Kidney (tissue), 14 donors: ENCODE data around the gene CYP2W1. TPM values are rescaled to one million over a fixed set of nuclear protein-coding genes. Genes with fewer than 3 reads are reported as not detected.

Experiments
- DNase-seq, 5 donors: peaks; one replicate each; pipeline ENCODE4 v3.0.0-alpha.2; 2013 to 2020
- FAIRE-seq: peaks from 2 replicates; lab custom pipeline; 2012; peaks lifted over from hg19 to GRCh38; lab: Jason Lieb, UNC
- H3K27ac ChIP-seq, 2 donors: one replicate each; pipeline ENCODE4 v1.7.0; 2013; ENCODE audit warnings: low read depth in 2 of 2, low read length in 2 of 2, inconsistent platforms in 1 of 2
- H3K27me3 ChIP-seq: one replicate; pipeline ENCODE4 v1.7.1; 2013; ENCODE audit warnings: low read length, inconsistent platforms; ENCODE audit not compliant: control insufficient read depth, insufficient read depth
- H3K36me3 ChIP-seq, 3 donors: one replicate each; pipeline versions ENCODE4 v1.7.0 to v1.7.1; 2013; ENCODE audit warnings: low read length in 3 of 3, control low read depth in 1 of 3, inconsistent platforms in 1 of 3; ENCODE audit not compliant: insufficient read depth in 3 of 3, control insufficient read depth in 2 of 3
- H3K4me1 ChIP-seq, 3 donors: one replicate each; pipeline versions ENCODE4 v1.7.0 to v1.7.1; 2013; ENCODE audit warnings: low read length in 3 of 3, inconsistent platforms in 1 of 3, low read depth in 1 of 3; ENCODE audit not compliant: control insufficient read depth in 2 of 3, insufficient read depth in 2 of 3
- H3K4me3 ChIP-seq, 3 donors: one replicate each; pipeline versions ENCODE4 v1.7.0 to v1.8.1; 2013; ENCODE audit warnings: low read length in 3 of 3, control low read depth in 1 of 3, inconsistent platforms in 1 of 3
- H3K9ac ChIP-seq, 3 donors: one replicate each; pipeline versions ENCODE4 v1.7.0 to v1.7.1; 2013; ENCODE audit warnings: low read length in 3 of 3, control low read depth in 1 of 3, inconsistent platforms in 1 of 3
- H3K9me3 ChIP-seq, 3 donors: one replicate each; pipeline versions ENCODE4 v1.7.0 to v1.7.1; 2013; ENCODE audit warnings: low read length in 3 of 3, control low read depth in 1 of 3, inconsistent platforms in 1 of 3; ENCODE audit not compliant: control insufficient read depth in 2 of 3, insufficient read depth in 1 of 3
- intact Hi-C: fragments of 100-400 bp; cut with DNase I; formaldehyde crosslinking; loops from one replicate; pipeline ENCODE4 v1.11.1; 2022
- polyA plus RNA-seq: library from polyadenylated mRNA; stranded (reverse); fragments of 350-450 nt; fragmentation: Illumina TruSeq; extraction: RNeasy Lipid Tissue Mini Kit (QIAGEN cat#74804); gene quantifications from one replicate; pipeline ENCODE4 v1.2.3, GENCODE V29; 2014; ENCODE audit warnings: low read depth, low replicate concordance; ENCODE audit not compliant: insufficient read depth
- total RNA-seq: library from RNA; stranded (reverse); fragmentation: NEBNext Ultra II Directional; extraction: Animal tissue kit (Norgen Biotek cat#: 25700); gene quantifications from one replicate; pipeline ENCODE4 v1.2.1, GENCODE V29; 2021
- TF ChIP-seq, protein P1 (sequence below): IDR thresholded peaks from 3 replicates; pipeline ENCODE4 v1.5.1; 2012; ENCODE audit warnings: mild to moderate bottlenecking, moderate library complexity, borderline replicate concordance; ENCODE audit not compliant: insufficient read depth; ENCODE audit errors: extremely low read depth
- donor health status: control.
- donor health status: control.
- donor health status: control.
- donor health status: control.
- donor health status: control.
- donor health status: DM: yes; HTN: yes; CAD: no.
- donor health status: Normal renal cell carcinoma (clear cell type).

Gene CYP2W1
- total and polyA plus RNA-seq, 2 donors from 2014 or later = 0.13 to 0.17 TPM

DNA sequence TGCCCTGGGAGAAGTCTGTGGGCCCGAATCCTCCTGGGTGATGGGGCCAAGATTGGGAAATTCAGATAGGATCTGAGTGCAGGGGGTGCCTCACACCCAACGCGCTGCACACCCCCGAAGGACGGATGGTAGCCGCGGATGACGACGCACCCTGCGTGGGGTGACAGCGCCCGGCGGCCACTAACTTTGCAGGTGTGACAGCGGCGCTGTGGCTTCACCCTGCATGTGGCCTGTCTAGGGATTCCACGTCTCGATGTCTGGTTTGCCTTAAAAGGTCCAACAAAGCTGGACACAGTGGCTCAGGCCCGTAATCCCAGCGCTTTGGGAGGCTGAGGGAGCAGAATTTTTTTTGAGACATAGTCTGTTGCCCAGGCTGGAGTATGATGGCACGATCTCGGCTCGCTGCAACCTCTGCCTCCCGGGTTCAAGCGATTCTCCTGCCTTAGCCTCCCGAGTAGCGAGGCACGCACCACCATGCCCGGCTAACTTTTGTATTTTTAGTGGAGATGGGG lies 47.1 kb upstream of the CYP2W1 start:
- TF ChIP-seq, protein P1, sequence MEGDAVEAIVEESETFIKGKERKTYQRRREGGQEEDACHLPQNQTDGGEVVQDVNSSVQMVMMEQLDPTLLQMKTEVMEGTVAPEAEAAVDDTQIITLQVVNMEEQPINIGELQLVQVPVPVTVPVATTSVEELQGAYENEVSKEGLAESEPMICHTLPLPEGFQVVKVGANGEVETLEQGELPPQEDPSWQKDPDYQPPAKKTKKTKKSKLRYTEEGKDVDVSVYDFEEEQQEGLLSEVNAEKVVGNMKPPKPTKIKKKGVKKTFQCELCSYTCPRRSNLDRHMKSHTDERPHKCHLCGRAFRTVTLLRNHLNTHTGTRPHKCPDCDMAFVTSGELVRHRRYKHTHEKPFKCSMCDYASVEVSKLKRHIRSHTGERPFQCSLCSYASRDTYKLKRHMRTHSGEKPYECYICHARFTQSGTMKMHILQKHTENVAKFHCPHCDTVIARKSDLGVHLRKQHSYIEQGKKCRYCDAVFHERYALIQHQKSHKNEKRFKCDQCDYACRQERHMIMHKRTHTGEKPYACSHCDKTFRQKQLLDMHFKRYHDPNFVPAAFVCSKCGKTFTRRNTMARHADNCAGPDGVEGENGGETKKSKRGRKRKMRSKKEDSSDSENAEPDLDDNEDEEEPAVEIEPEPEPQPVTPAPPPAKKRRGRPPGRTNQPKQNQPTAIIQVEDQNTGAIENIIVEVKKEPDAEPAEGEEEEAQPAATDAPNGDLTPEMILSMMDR = no peak
- H3K4me3 ChIP-seq = no peak overlapping the region
- H3K4me1 ChIP-seq = peaks cover 0 to 2% (median 0%) of the 10 kb centered on the region in 3 donors
- no peak for FAIRE-seq
- H3K9ac ChIP-seq = no peak overlapping the region
- no peaks in the 10 kb centered on the region for H3K27me3 ChIP-seq
- intact Hi-C loops = no loop called here
- H3K9me3 ChIP-seq = peaks cover 0 to 5% (median 0%) of the 10 kb centered on the region in 3 donors
- H3K36me3 ChIP-seq = no peaks in the 10 kb centered on the region
- no peak overlapping the region for H3K27ac ChIP-seq
- DNase-seq = peak in 1 of 5 donors; percentile 34

- TF ChIP-seq, protein P1 = no peak
- Histone ChIP-seq H3K27me3 (no peaks in the 10 kb centered on the region), H3K4me1 (no peaks in the 10 kb centered on the region), H3K9ac (no peak overlapping the region), H3K4me3 (no peak overlapping the region), H3K36me3 (no peaks in the 10 kb centered on the region), H3K27ac (no peak overlapping the region), H3K9me3 (peaks cover 0 to 6% (median 0%) of the 10 kb centered on the region in 3 donors)
- peak in 2 of 5 donors; percentile 47 to 74 for DNase-seq
- intact Hi-C loops = no loop called here
- FAIRE-seq = no peak
Measured at GRCh38 chr7:936386-937054, 46.5 kb upstream of the CYP2W1 start.

- Histone ChIP-seq H3K9ac (no peak overlapping the region), H3K4me1 (no peaks in the 10 kb centered on the region), H3K36me3 (no peaks in the 10 kb centered on the region), H3K9me3 (peaks cover 0 to 6% (median 0%) of the 10 kb centered on the region in 3 donors), H3K4me3 (no peak overlapping the region), H3K27me3 (no peaks in the 10 kb centered on the region), H3K27ac (no peak overlapping the region)
- FAIRE-seq (no peak), DNase-seq (peak in 2 of 5 donors; percentile 21 to 31)
- intact Hi-C loops = no loop called here
- TF ChIP-seq, protein P1 = no peak
Measured at GRCh38 chr7:937856-938484, 45.0 kb upstream of the CYP2W1 start.
